Coronary artery (tissue), 2 donors: ENCODE measurements around the gene CKM.

Experiments
- DNase-seq: peaks from one replicate; pipeline ENCODE4 v3.0.0-alpha.2; 2017; ENCODE audit warnings: low spot score
- H3K27ac ChIP-seq, 2 donors: fragments of 200-600 bp; sonication (generic); one replicate each; pipeline ENCODE4 v1.5.1; 2016 to 2019
- H3K4me3 ChIP-seq: fragments of 200-600 bp; sonication (generic); 2 replicates; pipeline ENCODE4 v1.5.1; 2016; ENCODE audit warnings: mild to moderate bottlenecking, moderate library complexity
- CTCF ChIP-seq: fragments of 200-600 bp; sonication (generic); IDR thresholded peaks from one replicate; pipeline ENCODE4 v1.5.1; 2019; ENCODE audit warnings: antibody characterized with exemption

The CKM gene

GRCh38 chr19:45354241-45354842, 31.7 kb upstream of the CKM start:
- TF ChIP-seq CTCF, result no peak
- no peak for DNase-seq
- no peak overlapping the region for H3K4me3 ChIP-seq
- H3K27ac ChIP-seq, result no peak overlapping the region

DNA sequence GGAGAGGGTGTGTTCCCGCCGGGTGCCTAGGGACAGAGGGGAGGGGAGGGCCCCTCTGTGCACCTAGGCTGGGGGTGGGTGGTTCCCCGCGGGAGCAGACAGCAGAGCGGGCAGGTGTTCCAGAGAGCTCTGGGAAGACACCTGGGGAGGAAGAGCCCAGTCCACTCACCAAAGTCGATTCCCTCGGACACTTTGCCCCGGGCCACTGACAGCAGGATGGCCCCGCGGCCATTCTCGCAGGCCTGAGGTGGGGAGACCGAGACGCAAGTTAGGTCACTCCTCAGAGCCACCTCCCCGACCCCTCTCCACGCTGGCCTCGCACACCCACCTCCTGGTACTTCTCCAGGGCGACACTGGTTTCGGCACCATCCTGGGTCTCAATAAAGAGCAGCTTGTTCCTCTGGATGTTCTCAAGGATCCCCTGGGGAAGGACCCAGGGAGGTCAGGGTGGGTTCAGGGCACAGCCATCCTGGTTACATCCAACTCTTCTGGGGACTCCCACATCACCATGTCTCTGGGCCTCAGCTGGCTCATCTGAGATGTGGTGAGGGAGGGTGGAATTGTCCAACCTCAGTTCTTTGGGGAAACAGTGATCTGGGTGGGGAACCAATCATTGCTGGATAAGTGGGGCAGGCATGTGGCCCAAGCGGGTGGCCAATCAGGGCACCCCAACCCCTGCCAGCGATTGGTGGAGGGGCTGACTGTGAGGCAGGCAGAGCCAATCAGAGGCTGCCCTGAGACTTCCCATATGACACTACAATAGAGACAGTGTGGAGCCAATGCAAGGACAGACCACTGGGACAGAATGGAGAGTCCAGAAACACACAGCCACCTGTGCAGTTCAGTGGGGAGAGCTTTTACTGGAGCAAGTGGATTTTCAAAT, 30.5 kb upstream of the CKM start:
- no peak for DNase-seq
- H3K27ac ChIP-seq, result no peak overlapping the region
- no peak overlapping the region for H3K4me3 ChIP-seq
- no peak for TF ChIP-seq CTCF

- TF ChIP-seq CTCF, result no peak
- Histone ChIP-seq H3K27ac (no peak overlapping the region), H3K4me3 (no peak overlapping the region)
- no peak for DNase-seq
Measured at GRCh38 chr19:45352471-45352870, 29.8 kb upstream of the CKM start.

DNA sequence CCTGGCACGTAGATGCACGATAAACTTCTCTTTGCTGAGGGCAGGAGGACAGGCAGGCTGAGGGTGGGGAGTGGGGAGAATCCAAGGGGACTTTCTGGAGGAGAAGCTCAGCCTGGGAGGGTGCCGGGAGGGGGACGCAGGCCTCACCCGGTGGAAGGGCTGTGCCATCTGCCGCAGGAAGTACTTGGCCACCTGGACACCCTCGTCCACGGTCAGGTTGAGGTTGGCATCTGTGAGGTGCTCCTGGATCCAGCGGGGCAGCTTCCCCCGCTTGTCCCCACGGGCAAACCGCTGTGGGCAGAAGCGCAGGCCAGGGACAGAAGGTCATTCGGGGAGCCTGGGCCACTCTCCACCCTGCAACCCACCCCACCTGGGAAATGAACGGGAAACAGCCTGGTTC, 29.4 kb upstream of the CKM start:
- DNase-seq, result no peak
- Histone ChIP-seq H3K4me3 (no peak overlapping the region), H3K27ac (no peak overlapping the region)
- no peak for TF ChIP-seq CTCF

- no peak for DNase-seq
- no peak overlapping the region for H3K4me3 ChIP-seq
- no peak for TF ChIP-seq CTCF
Measured at GRCh38 chr19:45351401-45351952, 28.8 kb upstream of the CKM start.

GRCh38 chr19:45350477-45351058, 27.9 kb upstream of the CKM start:
- H3K4me3 ChIP-seq, result no peak overlapping the region
- DNase-seq, result no peak
- no peak overlapping the region for H3K27ac ChIP-seq
- TF ChIP-seq CTCF, result no peak

More at GRCh38 chr19:45351401-45351952, 28.8 kb upstream of the CKM start:
- H3K27ac ChIP-seq, result no peak overlapping the region
